Measurements from ENCODE around the gene TRAPPC1. TPM values are rescaled to one million over a fixed set of nuclear protein-coding genes. Genes with fewer than 3 reads are reported as not detected.

The TRAPPC1 gene
- total RNA-seq, 1 experiment from 2014 or later = 111 TPM

DNA sequence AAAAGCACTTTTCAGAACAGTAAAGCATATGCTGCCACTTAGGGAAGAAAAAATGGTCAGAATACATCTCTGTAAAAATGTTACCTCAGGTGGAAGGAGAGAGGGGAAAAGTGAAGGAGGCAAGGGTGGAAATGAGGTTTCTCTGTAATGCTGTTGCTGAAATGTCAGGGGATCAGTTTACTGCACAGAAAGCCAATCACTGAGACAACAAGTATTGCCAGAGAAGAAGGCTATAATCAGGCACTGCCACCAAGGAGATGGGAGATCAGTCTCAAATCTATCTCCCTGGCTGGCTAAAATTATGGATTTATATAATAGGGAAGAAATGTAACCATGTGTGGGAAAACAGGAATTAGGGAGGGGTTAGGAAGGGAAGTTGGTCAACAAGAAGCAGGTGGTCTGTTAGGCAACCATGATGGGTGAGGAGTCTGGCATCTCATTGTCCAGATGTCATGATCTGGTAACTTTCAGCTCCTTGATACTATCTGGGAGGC, 42.9 kb upstream of the TRAPPC1 start:
- intact Hi-C loops (cut with micrococcal nuclease; ENCODE audit: unreplicated experiment) = no loop called here
- Histone ChIP-seq H3K27me3 (replicated peaks; ENCODE audit: insufficient read depth, low read depth, low read length, poor library complexity) (no peaks in the 10 kb centered on the region), H3K27ac (ENCODE audit: low read depth, low read length, poor library complexity, severe bottlenecking) (no peak overlapping the region), H3K36me3 (ENCODE audit: insufficient read depth, low read length, poor library complexity, severe bottlenecking) (no peaks in the 10 kb centered on the region), H3K9me3 (ENCODE audit: low read depth, low read length, poor library complexity, severe bottlenecking) (peaks cover 5% of the 10 kb centered on the region), H3K4me1 (ENCODE audit: insufficient read depth, low read length, poor library complexity, severe bottlenecking) (no peaks in the 10 kb centered on the region), H3K4me3 (ENCODE audit: low read depth, low read length, poor library complexity, severe bottlenecking) (no peak overlapping the region)
- ChIA-PET CTCF (no interaction called here), POLR2A (ENCODE audit: low non-redundant PET) (no interaction called here)
- BruUV-seq (replicated peaks) = no TSS peak
- TF ChIP-seq EZH2 (IDR thresholded peaks at IDR 0.05; ENCODE audit: borderline replicate concordance, low read depth, low read length, poor library complexity, severe bottlenecking) = no peak
- TF ChIP-seq, protein P1, sequence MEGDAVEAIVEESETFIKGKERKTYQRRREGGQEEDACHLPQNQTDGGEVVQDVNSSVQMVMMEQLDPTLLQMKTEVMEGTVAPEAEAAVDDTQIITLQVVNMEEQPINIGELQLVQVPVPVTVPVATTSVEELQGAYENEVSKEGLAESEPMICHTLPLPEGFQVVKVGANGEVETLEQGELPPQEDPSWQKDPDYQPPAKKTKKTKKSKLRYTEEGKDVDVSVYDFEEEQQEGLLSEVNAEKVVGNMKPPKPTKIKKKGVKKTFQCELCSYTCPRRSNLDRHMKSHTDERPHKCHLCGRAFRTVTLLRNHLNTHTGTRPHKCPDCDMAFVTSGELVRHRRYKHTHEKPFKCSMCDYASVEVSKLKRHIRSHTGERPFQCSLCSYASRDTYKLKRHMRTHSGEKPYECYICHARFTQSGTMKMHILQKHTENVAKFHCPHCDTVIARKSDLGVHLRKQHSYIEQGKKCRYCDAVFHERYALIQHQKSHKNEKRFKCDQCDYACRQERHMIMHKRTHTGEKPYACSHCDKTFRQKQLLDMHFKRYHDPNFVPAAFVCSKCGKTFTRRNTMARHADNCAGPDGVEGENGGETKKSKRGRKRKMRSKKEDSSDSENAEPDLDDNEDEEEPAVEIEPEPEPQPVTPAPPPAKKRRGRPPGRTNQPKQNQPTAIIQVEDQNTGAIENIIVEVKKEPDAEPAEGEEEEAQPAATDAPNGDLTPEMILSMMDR (conservative IDR thresholded peaks at IDR 0.05; ENCODE audit: low read depth, low read length) = no peak
- no peak for DNase-seq (ENCODE audit: low spot score)

DNA sequence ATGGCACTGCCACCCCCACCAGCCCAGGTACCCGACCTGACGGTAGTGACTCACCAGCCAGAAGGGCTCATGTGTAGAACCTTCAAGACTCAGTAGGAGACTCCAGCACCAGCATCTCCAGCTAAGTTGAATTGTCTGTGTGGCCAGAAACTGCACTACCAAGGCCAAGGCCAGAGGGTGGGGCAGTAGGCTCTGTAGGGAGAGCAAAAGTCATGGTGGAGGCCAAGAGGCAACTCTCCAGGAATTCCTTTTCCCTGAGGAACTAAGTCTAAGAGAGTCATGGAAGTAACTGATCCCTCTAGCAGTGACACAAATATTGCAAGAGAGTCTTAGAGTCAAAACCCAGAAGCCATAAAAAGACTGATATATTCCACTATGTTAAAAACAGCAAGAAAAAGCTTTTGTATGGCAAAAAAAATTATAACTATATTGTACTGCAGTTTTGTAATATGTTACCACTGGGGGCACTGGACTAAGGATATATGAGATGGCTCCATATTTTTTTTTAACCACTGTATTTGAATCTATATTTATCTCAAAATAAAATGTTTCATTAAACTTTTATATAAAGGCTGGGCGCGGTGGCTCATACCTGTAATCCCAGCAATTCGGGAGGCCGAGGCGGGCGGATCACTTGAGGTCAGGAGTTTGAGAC, 40.5 kb upstream of the TRAPPC1 start:
- BruUV-seq (replicated peaks) = no TSS peak
- no peaks in the 10 kb centered on the region for H3K4me1 ChIP-seq (ENCODE audit: insufficient read depth, low read length, poor library complexity, severe bottlenecking)
- intact Hi-C loops (cut with micrococcal nuclease; ENCODE audit: unreplicated experiment) = no loop called here
- POLR2A ChIA-PET (ENCODE audit: low non-redundant PET) = interaction anchor here (0.5 kb wide), 1 partner anchor 8 kb away, joined by 7 read pairs; no protein-coding TSS in a partner anchor
- H3K4me3 ChIP-seq (ENCODE audit: low read depth, low read length, poor library complexity, severe bottlenecking) = no peak overlapping the region
- H3K36me3 ChIP-seq (ENCODE audit: insufficient read depth, low read length, poor library complexity, severe bottlenecking) = no peaks in the 10 kb centered on the region
- no peak overlapping the region for H3K27ac ChIP-seq (ENCODE audit: low read depth, low read length, poor library complexity, severe bottlenecking)
- no peak for DNase-seq (ENCODE audit: low spot score)
- H3K9me3 ChIP-seq (ENCODE audit: low read depth, low read length, poor library complexity, severe bottlenecking) = peaks cover 5% of the 10 kb centered on the region
- CTCF ChIA-PET = no interaction called here
- H3K27me3 ChIP-seq (replicated peaks; ENCODE audit: insufficient read depth, low read depth, low read length, poor library complexity) = no peaks in the 10 kb centered on the region
- TF ChIP-seq EZH2 (IDR thresholded peaks at IDR 0.05; ENCODE audit: borderline replicate concordance, low read depth, low read length, poor library complexity, severe bottlenecking) = no peak
- TF ChIP-seq, protein P1 (conservative IDR thresholded peaks at IDR 0.05; ENCODE audit: low read depth, low read length) = peak; percentile 30; the same call in 1 of the 2 replicates

DNA sequence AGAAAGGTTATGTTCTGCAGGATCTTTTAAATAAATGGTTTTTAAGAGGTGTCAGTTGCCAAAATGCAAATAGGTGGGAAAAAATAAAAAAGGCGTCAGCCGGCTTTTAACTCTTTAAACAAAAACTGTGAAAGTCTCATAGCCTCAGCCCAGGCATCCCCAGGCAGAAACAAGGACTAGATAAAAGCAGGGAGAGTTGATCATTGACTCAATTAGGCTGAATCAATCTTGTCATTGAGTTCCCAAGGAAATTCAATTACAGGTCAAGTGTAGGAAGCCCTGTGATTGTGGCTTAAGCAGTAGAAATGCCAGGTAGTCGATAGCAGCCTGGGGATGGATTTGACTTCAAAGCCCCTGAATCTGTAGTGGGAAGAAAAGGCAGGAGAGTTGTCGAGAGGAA, 39.9 kb upstream of the TRAPPC1 start:
- no peak overlapping the region for H3K27ac ChIP-seq (ENCODE audit: low read depth, low read length, poor library complexity, severe bottlenecking)
- no peak for DNase-seq (ENCODE audit: low spot score)
- H3K4me1 ChIP-seq (ENCODE audit: insufficient read depth, low read length, poor library complexity, severe bottlenecking) = no peaks in the 10 kb centered on the region
- CTCF ChIA-PET = no interaction called here
- TF ChIP-seq, protein P1 (conservative IDR thresholded peaks at IDR 0.05; ENCODE audit: low read depth, low read length) = no peak
- no peak for TF ChIP-seq EZH2 (IDR thresholded peaks at IDR 0.05; ENCODE audit: borderline replicate concordance, low read depth, low read length, poor library complexity, severe bottlenecking)
- no peak overlapping the region for H3K4me3 ChIP-seq (ENCODE audit: low read depth, low read length, poor library complexity, severe bottlenecking)
- H3K36me3 ChIP-seq (ENCODE audit: insufficient read depth, low read length, poor library complexity, severe bottlenecking) = no peaks in the 10 kb centered on the region
- no TSS peak for BruUV-seq (replicated peaks)
- POLR2A ChIA-PET (ENCODE audit: low non-redundant PET) = no interaction called here
- intact Hi-C loops (cut with micrococcal nuclease; ENCODE audit: unreplicated experiment) = no loop called here
- no peaks in the 10 kb centered on the region for H3K27me3 ChIP-seq (replicated peaks; ENCODE audit: insufficient read depth, low read depth, low read length, poor library complexity)
- peaks cover 5% of the 10 kb centered on the region for H3K9me3 ChIP-seq (ENCODE audit: low read depth, low read length, poor library complexity, severe bottlenecking)
